PC-9 (cell line): ENCODE results near the gene KLHL10. TPM values are rescaled to one million over a fixed set of nuclear protein-coding genes. Genes with fewer than 3 reads are reported as not detected.
A peak's percentile ranks its signal among the peaks of the same experiment; 100 is the strongest.

ENCODE experiments used
- Bru-seq: library from RNA; stranded (reverse); fragments of 400-500 nt; gene quantifications from one replicate; lab custom pipeline; 2021; lab: Mats Ljungman, UMichigan
- BruChase-seq, 2 experiments: library from RNA; stranded (reverse); fragments of 400-500 nt; gene quantifications; one replicate each; lab custom pipeline; 2021; lab: Mats Ljungman, UMichigan
- BruUV-seq: library from RNA; stranded (reverse); fragments of 400-500 nt; replicated peaks from 2 replicates; lab custom pipeline; 2021; lab: Mats Ljungman, UMichigan
- CTCF ChIA-PET: fragments of 300-600 bp; sonication (Branson Sonifier 250); formaldehyde crosslinking; loops from one replicate; lab custom pipeline; 2022; ENCODE audit warnings: antibody characterized with exemption; lab: Charles Lee
- POLR2A ChIA-PET: fragments of 300-600 bp; sonication (Branson Sonifier 250); formaldehyde crosslinking; loops from one replicate; lab custom pipeline; 2022; ENCODE audit warnings: antibody characterized with exemption; ENCODE audit not compliant: unreplicated experiment; lab: Charles Lee
- DNase-seq, 2 experiments: peaks; one replicate each; pipeline versions ENCODE4 v3.0.0 to v3.0.0-alpha.2; 2015 to 2022; ENCODE audit warnings: mixed read lengths in 1 of 2
- H2AFZ ChIP-seq: fragments of 200-600 bp; sonication (generic); 2 replicates; pipeline ENCODE4 v1.8.1; 2017; ENCODE audit warnings: antibody characterized with exemption
- H3F3A ChIP-seq: fragments of 200-600 bp; sonication (generic); 2 replicates; pipeline ENCODE4 v1.8.1; 2017; ENCODE audit warnings: antibody characterized with exemption, mild to moderate bottlenecking, low read depth; ENCODE audit not compliant: insufficient read depth
- H3K27ac ChIP-seq: fragments of 200-600 bp; sonication (generic); 2 replicates; pipeline ENCODE4 v1.6.1; 2016; ENCODE audit warnings: mixed run types
- H3K27me3 ChIP-seq: fragments of 200-600 bp; sonication (generic); 2 replicates; pipeline ENCODE4 v1.6.1; 2016; ENCODE audit warnings: low read depth, mixed run types; ENCODE audit not compliant: insufficient read depth
- H3K36me3 ChIP-seq: fragments of 200-600 bp; sonication (generic); 2 replicates; pipeline ENCODE4 v1.6.1; 2016; ENCODE audit warnings: low read depth, mixed run types
- H3K4me1 ChIP-seq: fragments of 200-600 bp; sonication (generic); replicated peaks from 2 replicates; pipeline ENCODE4 v1.6.1; 2016; ENCODE audit warnings: mixed run types; ENCODE audit not compliant: insufficient read depth
- H3K4me2 ChIP-seq: fragments of 200-600 bp; sonication (generic); 2 replicates; pipeline ENCODE4 v1.6.1; 2017; ENCODE audit warnings: mixed run types
- H3K4me3 ChIP-seq: fragments of 200-600 bp; sonication (generic); 2 replicates; pipeline ENCODE4 v1.6.1; 2016; ENCODE audit warnings: mixed run types
- H3K79me2 ChIP-seq: fragments of 200-600 bp; sonication (generic); 2 replicates; pipeline ENCODE4 v1.6.1; 2017; ENCODE audit warnings: low read depth, mixed run types
- H3K9me2 ChIP-seq: fragments of 200-600 bp; sonication (generic); 2 replicates; pipeline ENCODE4 v1.8.1; 2017; ENCODE audit warnings: mild to moderate bottlenecking; ENCODE audit not compliant: insufficient read depth
- H3K9me3 ChIP-seq: fragments of 200-600 bp; sonication (generic); 2 replicates; pipeline ENCODE4 v1.8.1; 2016; ENCODE audit warnings: low read depth; ENCODE audit not compliant: insufficient read depth
- H4K20me1 ChIP-seq: fragments of 200-600 bp; sonication (generic); 2 replicates; pipeline ENCODE4 v1.8.1; 2017; ENCODE audit not compliant: insufficient read depth
- EZH2 ChIP-seq: fragments of 200-600 bp; sonication (generic); IDR thresholded peaks from 2 replicates; pipeline ENCODE4 v1.8.0; 2017; ENCODE audit warnings: antibody characterized with exemption, low read depth
- intact Hi-C: fragments of 100-400 bp; cut with micrococcal nuclease; formaldehyde crosslinking; loops from one replicate; pipeline ENCODE4 v1.10.0; 2022; ENCODE audit not compliant: unreplicated experiment
- long read RNA-seq: library from polyadenylated mRNA; stranded (forward); transcript quantifications from one replicate; pipeline ENCODE4 v2.0.0, GENCODE V29; 2022
- total RNA-seq: library from RNA; stranded (reverse); gene quantifications from 2 replicates; pipeline ENCODE4 v1.2.3, GENCODE V29; 2021
- TF ChIP-seq, protein P1 (sequence below): fragments of 200-600 bp; sonication (generic); conservative IDR thresholded peaks from 2 replicates; pipeline ENCODE4 v1.6.1; 2017; ENCODE audit warnings: mixed run types, antibody characterized with exemption, mild to moderate bottlenecking, moderate library complexity

Gene KLHL10
- not detected in 2 replicates for total RNA-seq
- Bru-seq, nascent RNA: percentile 7 among the genes with signal in this experiment
- percentile 6 among the genes with signal in this experiment for BruChase-seq, experiment 1, labeled RNA remaining after a 2-hour chase
- not detected for BruChase-seq, experiment 2, labeled RNA remaining after a 6-hour chase
- long read RNA-seq: 0 reads

DNA sequence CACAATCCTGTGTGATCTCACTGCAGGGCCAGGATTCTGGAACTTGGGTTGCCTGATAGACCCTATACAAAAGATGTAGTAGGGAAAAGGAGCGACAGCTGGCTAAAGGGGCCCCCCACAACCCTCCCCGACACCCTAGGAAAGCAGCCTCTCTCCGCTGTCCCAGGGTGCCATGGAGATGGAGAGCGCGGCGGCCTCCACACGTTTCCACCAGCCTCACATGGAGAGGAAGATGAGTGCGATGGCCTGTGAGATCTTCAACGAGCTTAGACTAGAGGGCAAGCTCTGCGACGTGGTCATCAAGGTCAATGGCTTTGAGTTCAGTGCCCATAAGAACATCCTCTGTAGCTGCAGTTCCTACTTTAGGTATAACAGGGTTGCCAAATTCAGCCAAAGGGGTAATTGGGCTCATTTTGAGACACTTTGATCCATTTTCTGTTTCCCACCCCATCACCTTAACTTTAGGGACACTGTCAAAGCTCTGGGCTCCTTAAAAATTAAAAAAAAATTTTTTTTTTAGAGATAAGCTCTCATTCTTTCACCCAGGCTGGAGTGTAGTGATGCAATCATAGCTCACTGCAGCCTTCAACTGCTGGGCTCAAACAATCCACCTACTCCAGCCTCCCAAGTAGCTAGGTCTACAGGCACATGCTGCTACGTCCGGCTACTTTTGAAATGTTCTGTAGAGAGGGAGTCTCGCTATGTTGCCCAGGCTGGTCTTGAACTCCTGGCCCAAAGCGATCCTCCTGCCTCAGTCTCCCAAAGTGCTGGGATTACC is at the start of gene KLHL10:
Gene KLHL10 (plus strand): TSS at position 65 of the 778 bp plus-strand sequence. CDS start 108 bp downstream, at position 173.
- BruUV-seq: no TSS peak

DNA sequence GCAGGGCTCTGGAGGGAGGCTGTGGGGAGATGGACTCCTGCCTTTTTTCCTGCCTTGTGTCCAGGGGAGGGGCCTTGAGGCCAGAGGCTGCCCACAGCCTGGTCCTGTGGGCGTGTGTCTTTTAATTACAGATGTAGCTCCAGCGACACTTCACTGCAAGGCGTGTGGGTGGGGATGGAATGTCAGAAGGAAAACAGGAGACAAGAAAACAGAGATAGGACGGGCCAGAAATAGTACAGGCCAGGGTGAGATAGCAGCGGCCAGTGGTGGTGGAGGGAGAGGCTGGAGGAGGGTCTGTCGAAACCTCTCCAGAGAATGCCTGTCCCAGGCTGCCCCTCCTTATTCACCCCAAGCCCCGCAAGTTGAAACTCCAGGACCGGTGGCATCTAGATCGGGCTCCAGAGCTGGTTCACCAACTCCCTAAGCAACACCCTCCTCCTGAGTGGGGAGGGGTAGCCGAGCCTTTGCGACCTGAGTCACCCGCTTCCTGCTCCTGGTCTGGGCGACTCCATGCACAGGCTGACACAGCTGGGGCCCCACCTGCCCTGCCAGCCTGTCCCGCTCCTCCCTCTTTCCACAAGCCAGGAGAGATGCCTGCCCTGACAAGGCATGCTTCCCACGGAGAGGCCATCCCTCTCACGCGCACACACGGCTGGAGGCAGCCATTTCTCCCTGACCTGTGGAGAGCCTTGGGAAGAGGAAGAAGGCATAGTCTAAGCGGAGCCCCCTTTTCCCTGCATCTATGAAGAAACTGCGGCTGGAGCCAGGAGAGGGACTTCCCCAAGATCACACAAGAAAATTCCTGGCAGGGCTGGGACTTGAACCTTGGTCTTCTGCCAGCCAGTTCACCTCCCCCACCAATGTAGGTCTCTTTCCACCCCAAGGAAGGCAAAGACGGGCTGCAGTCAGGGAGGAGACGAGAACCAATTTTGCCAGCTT is 44.5 kb upstream of the KLHL10 start:
- peak; percentile 91 to 94 for DNase-seq
- TF ChIP-seq, protein P1, sequence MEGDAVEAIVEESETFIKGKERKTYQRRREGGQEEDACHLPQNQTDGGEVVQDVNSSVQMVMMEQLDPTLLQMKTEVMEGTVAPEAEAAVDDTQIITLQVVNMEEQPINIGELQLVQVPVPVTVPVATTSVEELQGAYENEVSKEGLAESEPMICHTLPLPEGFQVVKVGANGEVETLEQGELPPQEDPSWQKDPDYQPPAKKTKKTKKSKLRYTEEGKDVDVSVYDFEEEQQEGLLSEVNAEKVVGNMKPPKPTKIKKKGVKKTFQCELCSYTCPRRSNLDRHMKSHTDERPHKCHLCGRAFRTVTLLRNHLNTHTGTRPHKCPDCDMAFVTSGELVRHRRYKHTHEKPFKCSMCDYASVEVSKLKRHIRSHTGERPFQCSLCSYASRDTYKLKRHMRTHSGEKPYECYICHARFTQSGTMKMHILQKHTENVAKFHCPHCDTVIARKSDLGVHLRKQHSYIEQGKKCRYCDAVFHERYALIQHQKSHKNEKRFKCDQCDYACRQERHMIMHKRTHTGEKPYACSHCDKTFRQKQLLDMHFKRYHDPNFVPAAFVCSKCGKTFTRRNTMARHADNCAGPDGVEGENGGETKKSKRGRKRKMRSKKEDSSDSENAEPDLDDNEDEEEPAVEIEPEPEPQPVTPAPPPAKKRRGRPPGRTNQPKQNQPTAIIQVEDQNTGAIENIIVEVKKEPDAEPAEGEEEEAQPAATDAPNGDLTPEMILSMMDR: no peak
- no peak for TF ChIP-seq EZH2
- Histone ChIP-seq H3K4me1 (peaks cover 32% of the 10 kb centered on the region), H3F3A (peaks cover 34% of the 10 kb centered on the region), H3K36me3 (no peaks in the 10 kb centered on the region), H3K4me3 (peak overlapping the region; percentile 36; the same call in 1 of the 2 replicates), H2AFZ (peak overlapping the region; percentile 55; the same call in 1 of the 2 replicates), H3K9me3 (no peaks in the 10 kb centered on the region), H3K9me2 (no peaks in the 10 kb centered on the region), H3K27ac (peak overlapping the region; percentile 88), H3K4me2 (peak overlapping the region; percentile 83), H3K27me3 (no peaks in the 10 kb centered on the region), H4K20me1 (no peaks in the 10 kb centered on the region), H3K79me2 (no peaks in the 10 kb centered on the region)
- TSS peak; percentile 86 for BruUV-seq
- intact Hi-C loops: loop anchor here (1.0 kb wide), 1 partner anchor 8 kb away; no protein-coding TSS in a partner anchor
- ChIA-PET POLR2A (interaction anchor here (0.5 to 1.0 kb wide), 7 partner anchors 8 to 1568 kb away, joined by 3 to 9 read pairs (median 6); partner anchors contain the start of gene EIF1), CTCF (no interaction called here)

More for the DNA sequence above, at the start of gene KLHL10:
- Histone ChIP-seq H3K4me2 (peak within 1 kb of the TSS; percentile 93), H3K4me3 (peak within 1 kb of the TSS; percentile 93; the same call in 1 of the 2 replicates), H3K4me1 (peaks cover 11% of the 10 kb centered on the region), H3K9me3 (no peaks in the 10 kb centered on the region), H4K20me1 (no peaks in the 10 kb centered on the region), H3F3A (no peaks in the 10 kb centered on the region; the same call in 1 of the 2 replicates), H3K36me3 (no peaks in the 10 kb centered on the region), H3K9me2 (no peaks in the 10 kb centered on the region), H3K79me2 (0 out of 2 replicates have a peak, but pooled peaks cover 8% of the 10 kb centered on the region), H3K27ac (no peak within 1 kb of the TSS), H3K27me3 (no peaks in the 10 kb centered on the region), H2AFZ (peak within 1 kb of the TSS; percentile 96)
- CTCF ChIA-PET: interaction anchor here (0.6 kb wide), 2 partner anchors 21 to 84 kb away, joined by 4 to 6 read pairs; no protein-coding TSS in a partner anchor
- DNase-seq: no peak
- intact Hi-C loops: no loop called here
- POLR2A ChIA-PET: interaction anchor here (0.6 kb wide), 1 partner anchor 83 kb away, joined by 7 read pairs; no protein-coding TSS in a partner anchor
- TF ChIP-seq, protein P1: no peak
- no peak for TF ChIP-seq EZH2
